Fibroblast of mammary gland (primary cell): Measurements from ENCODE around the gene TRAPPC5.
A peak's percentile ranks its signal among the peaks of the same experiment; 100 is the strongest.

Source experiments
- DNase-seq: peaks from one replicate; pipeline ENCODE4 v3.0.0-alpha.2; 2010; ENCODE audit warnings: low read depth
- H3K4me3 ChIP-seq: 2 replicates; pipeline ENCODE4 v1.5.1; 2011; ENCODE audit warnings: low read depth, mild to moderate bottlenecking, low read length, moderate library complexity; ENCODE audit not compliant: control insufficient read depth
- CTCF ChIP-seq: conservative IDR thresholded peaks from 2 replicates; pipeline ENCODE4 v1.5.1; 2011; ENCODE audit warnings: low read depth, low read length, inconsistent platforms; ENCODE audit not compliant: control insufficient read depth, insufficient read depth

Gene TRAPPC5

GRCh38 chr19:7665076-7665475, 15.6 kb upstream of the TRAPPC5 start:
- H3K4me3 ChIP-seq = no peak overlapping the region
- peak; percentile 59 for DNase-seq
- no peak for TF ChIP-seq CTCF

DNA sequence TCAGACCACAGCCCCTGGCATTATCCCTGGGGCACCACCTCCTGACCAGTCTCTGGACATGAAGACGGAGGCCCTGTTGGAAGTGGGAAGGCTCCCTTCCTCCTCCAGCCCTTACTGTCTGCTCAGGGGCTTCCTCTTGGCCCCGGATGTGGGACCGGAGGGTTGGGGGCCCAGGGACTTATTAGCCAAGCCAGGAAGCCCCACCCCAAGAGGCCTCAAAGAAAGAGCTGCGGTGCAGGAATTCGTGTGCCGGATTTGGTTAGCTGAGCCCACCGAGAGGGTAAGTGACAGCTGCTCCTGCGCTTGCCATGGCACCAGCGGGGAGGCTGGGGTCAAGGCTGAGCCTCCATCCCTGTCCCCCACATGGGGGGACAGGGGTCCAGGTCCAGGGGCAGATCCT, 11.8 kb upstream of the TRAPPC5 start, which contains the start of gene RETN:
Gene RETN (plus strand): TSS at position 208 of the 400 bp plus-strand sequence. CDS start 278 bp downstream, outside the sequence.
- no peak for TF ChIP-seq CTCF
- DNase-seq = no peak
- H3K4me3 ChIP-seq = no peak within 1 kb of the TSS

DNA sequence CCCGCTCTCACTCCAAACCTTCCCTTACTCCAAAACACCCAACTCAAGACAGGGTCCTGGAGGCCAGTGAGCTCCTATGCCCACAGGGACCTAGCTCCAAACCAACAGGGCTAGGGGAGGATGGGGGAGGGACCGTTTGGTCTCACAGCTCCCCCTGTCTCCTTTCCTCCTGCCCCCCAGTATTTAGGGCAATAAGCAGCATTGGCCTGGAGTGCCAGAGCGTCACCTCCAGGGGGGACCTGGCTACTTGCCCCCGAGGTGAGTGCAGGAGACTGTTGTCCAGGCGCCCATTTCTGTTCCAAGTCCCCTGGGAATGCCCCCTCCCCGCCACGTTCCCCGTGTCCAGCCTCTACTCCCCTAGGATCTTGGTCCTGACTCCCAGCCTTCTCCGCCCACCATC, 11.0 kb upstream of the TRAPPC5 start:
- no peak for DNase-seq
- no peak overlapping the region for H3K4me3 ChIP-seq
- no peak for TF ChIP-seq CTCF

GRCh38 chr19:7670150-7670783, 10.4 kb upstream of the TRAPPC5 start:
- TF ChIP-seq CTCF = no peak
- no peak overlapping the region for H3K4me3 ChIP-seq
- DNase-seq = no peak

GRCh38 chr19:7670790-7671189, 9.8 kb upstream of the TRAPPC5 start:
- H3K4me3 ChIP-seq = no peak overlapping the region
- DNase-seq = no peak
- no peak for TF ChIP-seq CTCF

- no peak overlapping the region for H3K4me3 ChIP-seq
- TF ChIP-seq CTCF = no peak
- DNase-seq = no peak
These were observed 8.1 kb upstream of the TRAPPC5 start for GRCh38 chr19:7672522-7672921.
